Cardiac septum (tissue), 1 donor: ENCODE results near the gene ROCK1. TPM values are rescaled to one million over a fixed set of nuclear protein-coding genes. Genes with fewer than 3 reads are reported as not detected.

Experiments used
- DNase-seq: peaks from one replicate; pipeline ENCODE4 v3.0.0-alpha.2; 2020; ENCODE audit warnings: low spot score
- intact Hi-C: fragments of 100-400 bp; cut with DNase I; formaldehyde crosslinking; loops from one replicate; pipeline ENCODE4 v1.14.0; 2022
- total RNA-seq: library from RNA; stranded (reverse); fragmentation: NEBNext Ultra II Directional; extraction: Animal tissue kit (Norgen Biotek cat#: 25700); gene quantifications from one replicate; pipeline ENCODE4 v1.2.1, GENCODE V29; 2021
- donor health status: DM: no; HTN: no; CAD: no.

The ROCK1 gene
- total RNA-seq, 1 donor from 2014 or later: 49.1 TPM

DNA sequence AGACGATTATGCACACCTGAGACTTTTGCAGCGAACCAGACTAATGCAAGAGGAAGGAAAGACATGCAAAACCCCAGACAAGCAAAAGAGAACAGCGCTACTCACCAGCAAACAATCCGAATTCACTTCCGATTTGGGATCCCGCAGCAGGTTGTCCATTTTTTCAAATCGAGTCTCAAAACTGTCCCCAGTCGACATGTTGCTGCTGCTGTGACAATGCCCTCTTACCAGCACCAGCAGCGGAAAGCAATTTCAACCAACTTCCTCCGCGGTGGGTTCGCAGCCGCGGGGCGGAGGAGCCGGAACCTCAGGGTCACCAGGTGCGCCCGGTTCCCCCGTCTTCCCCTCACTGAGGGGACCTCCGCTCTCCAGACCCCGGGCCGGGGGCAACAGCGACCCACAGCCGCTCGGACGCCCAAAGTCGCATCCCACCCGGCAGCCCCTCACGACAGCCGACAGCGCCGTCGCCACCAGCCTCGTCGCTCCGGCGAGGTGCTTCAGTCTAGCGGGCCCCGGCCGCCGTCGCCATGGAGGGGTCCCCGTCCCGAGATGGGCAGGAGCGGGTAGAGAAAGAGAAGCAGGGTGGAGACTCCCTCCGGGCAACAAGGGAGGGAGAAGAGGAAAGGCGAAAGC is 784 bp downstream of the ROCK1 start:
- intact Hi-C loops: no loop called here
- peak; percentile 88 for DNase-seq

DNA sequence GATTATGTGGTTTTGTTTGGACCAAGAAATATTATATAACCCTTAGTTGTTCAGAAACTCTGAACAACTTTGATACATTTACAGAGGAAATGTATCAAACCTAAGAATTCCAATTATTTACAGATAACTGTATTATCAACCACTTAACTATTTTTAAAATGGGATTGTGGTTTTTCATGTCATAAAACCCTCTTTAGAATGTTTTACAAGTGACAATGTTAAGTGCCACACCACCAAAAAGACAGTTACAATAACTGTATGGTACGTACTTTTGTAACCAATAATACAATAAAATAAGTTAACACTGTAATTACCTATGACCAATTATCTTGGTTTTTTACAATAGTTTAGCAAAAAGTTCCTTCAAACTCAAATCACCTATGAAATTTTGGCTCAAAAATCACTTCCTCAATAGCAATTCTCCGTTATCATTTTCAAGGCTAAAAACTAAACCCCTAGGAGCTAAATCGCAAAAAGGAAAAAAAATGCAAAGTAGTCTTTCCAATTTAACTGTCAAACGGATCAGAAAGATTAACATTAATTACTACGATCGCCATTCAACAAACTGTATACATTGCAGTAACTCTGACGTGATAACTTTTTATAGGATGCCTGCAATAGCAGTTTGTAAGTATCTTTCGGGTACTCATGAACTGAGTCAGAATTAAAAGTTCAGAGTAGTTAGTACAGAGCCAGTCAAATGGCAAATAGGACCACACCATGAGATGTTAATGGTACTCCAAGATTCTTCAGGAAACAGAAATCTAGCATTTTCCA is 1.5 kb downstream of the ROCK1 start:
- DNase-seq: no peak

DNA sequence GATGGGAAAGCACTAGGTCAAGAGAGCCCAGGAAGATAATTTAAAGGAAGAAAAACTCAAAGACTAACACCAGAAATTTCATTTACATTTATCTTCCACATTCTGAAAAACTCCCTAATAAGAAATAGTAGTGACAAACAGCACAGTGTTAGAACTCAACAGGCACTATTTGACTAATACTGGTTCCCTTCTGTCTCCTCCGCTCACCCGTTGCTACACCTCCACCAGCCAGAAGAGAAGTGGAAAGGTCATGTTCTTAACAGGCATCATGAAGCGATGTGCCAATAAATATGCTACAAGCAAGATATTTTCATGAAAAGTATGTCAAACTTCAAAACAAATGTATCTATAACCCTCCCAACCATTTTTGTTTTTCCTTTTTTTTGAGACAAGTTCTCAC is 5.7 kb downstream of the ROCK1 start:
- no peak for DNase-seq
- intact Hi-C loops: loop anchor here (5.0 kb wide), 1 partner anchor 54 kb away; no protein-coding TSS in a partner anchor

More for the DNA sequence above, 1.5 kb downstream of the ROCK1 start:
- intact Hi-C loops: loop anchor here (5.0 kb wide), 1 partner anchor 58 kb away; no protein-coding TSS in a partner anchor

DNA sequence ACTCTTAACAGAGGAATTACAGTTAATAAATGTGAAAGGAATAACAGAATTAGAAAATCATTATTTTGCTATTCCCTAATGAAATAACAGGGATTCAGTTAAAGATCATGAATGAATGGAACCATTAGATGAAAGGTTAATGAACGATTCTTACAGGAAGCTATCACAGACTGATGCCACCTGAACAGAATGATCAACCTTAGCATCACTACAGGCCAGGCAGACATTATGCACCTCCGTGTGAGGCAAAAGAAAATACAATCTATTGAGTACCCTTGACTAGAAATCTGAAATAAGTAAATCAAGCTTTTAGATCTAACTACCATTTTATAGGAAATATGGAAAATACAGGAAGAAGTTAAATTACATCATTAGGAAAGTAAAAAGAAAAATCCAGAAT is 10.4 kb downstream of the ROCK1 start:
- DNase-seq: no peak
- intact Hi-C loops: no loop called here

DNA sequence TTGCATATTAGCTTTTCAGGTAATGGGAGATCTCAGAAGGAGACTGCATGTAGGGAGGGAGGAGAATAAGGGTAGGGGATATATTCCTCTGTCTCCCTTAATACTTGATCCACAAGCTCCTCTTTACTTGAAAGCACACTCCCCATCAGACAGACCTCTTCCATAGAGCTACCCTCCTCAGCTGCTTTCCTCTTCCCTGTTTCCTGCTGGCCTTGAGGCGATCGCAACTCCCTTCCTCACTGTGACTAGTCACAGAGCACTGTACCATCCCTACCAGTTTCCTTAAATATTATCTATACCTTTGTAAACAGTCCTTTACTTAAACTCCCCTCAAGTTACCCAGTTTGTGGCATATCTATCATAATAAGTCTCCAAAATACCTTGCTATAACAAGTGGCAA is 10.9 kb downstream of the ROCK1 start:
- no peak for DNase-seq
- intact Hi-C loops: no loop called here

DNA sequence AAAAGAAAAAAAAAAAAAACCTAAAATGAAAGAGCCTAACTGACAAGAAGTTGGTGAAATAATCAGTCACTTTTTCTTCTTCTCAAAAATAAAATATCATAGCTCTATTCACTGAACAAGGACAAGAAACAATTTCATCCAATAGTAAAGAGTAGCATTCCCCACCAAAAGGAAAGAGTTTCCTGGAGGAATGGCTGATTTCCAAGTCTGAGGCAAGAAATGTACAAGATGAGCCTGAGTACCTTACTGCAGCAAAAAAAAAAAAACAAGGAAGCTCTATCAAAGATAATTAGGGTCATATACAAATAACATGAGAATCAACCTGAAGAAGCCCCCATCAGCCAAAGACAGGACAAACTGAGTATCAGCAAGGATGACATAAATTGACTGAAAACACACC is 11.5 kb downstream of the ROCK1 start:
- intact Hi-C loops: no loop called here
- no peak for DNase-seq

DNA sequence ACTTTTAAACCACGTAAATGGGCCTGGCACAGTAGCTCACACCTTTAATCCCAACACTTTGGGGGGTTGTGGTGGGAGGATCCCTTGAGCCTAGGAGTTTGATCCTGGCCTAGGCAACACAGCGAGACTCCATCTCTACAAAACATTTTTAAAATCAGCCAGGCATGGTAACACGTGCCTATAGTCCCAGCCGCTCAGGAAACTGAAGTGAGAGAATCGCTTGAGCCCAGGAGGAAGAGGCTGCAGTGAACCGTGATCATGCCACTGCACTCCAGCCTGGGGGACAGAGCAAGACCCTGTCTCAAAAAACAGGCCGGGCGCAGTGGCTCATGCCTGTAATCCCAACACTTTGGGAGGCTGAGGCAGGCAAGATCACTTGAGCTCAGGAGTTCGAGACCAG is 12.2 kb downstream of the ROCK1 start:
- intact Hi-C loops: no loop called here

DNA sequence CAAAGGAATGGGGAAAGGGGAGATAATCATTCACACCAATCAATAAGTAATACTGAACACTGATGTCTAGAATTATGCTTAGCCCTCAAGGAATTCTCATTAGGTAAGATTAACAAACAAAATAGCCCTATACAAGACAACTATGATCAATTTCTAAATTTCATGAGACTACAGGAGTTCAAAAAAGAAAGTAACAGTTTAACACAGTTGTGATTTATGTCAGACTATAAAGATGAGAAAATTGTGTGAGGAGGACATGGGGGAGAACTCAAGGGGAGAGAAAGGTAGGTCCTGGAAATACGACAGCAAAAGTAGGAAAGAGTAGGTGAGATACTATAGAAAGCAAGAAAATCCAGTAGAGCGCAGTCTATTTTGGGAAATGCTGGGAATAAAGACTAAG is 14.9 kb downstream of the ROCK1 start:
- intact Hi-C loops: no loop called here
- DNase-seq: no peak

More for the DNA sequence above, 12.2 kb downstream of the ROCK1 start:
- DNase-seq: no peak

DNA sequence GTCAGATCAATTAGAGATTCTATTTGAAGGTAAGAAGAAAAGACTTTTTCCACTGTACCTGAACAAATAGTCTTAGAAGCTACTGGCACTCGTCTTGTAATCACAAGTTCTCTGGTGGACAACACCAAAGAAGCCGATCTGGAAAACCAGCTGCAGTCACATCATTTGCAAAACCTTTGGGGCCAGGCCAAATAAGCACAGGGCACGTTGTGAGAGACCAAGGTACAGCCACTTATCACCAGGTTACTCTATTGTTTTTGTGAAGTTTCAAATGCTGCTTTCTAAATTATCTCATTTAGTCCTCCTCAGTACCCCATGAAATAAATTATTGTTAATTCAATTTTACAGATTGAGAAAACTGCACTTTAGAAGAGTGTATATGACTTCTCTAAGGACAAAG is 18.5 kb downstream of the ROCK1 start:
- no peak for DNase-seq
- intact Hi-C loops: no loop called here

DNA sequence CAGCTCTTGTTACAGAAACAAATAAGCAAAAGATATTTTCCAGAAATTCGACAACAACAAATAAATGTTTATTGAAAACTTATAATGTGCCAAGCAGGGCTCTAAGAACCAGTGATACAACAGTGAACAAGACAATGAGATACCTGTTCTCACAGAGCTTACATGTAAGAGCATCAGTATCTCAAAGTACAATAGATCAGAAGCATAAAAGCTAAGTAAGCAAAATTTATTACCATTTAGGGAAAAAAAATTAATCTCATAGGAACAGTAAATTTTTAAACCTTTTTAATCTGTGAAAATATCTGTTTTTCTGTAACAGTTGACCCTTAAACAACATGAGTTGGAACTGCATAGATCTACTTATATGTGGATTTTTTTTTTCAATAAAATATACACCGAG is 20.9 kb downstream of the ROCK1 start:
- no peak for DNase-seq
- intact Hi-C loops: no loop called here

DNA sequence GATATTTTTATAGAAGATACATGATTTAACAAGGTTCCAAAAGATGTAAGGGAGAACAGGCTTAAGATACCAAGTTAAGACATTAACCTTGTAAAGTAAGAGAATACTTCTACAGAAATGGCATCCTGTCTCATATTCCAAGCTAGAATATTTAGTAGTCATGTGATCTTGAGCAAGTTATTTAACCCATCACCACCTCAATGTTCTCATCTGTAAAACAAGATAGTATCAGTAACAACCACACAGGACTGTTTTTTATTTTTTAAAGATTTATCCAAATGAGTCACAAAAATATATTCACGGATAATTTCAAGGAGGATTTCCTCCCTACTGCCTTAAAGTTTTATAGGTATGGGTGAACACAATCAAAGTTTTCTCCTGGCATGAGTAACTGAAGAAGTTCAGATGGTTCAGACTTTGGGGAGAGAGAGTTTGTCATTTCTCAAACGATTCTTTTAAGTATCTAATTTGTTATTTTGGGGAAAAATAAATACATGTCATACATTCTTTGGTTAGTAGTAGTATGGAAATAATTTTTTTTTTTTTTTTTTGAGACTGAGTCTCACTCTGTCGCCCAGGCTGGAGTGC is 25.9 kb downstream of the ROCK1 start:
- no peak for DNase-seq
- intact Hi-C loops: no loop called here

DNA sequence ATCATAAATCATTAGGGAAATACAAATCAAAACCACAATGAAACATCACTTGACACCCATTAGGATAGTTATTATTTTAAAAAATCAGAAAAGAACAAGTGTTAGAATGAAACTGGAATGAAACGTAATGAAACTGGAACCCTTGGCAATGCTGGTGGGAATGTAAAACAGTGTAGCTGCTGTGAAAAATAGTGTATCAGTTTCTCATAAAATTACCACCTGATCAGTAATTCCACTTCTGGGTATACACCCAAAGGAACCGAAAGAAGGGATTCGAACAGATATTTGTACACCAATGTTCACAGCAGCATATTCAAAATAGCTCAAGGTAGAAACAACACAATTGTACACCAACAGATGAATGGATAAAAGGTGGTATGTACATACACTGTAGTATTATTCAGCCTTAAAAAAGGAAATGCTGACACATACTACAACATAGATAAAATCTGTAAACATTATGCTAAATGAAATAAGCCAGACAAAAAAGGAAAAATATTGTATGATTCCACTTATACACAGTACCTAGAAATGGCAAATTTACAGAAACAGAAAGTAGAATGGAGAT is 27.0 kb downstream of the ROCK1 start:
- no peak for DNase-seq
- intact Hi-C loops: no loop called here

DNA sequence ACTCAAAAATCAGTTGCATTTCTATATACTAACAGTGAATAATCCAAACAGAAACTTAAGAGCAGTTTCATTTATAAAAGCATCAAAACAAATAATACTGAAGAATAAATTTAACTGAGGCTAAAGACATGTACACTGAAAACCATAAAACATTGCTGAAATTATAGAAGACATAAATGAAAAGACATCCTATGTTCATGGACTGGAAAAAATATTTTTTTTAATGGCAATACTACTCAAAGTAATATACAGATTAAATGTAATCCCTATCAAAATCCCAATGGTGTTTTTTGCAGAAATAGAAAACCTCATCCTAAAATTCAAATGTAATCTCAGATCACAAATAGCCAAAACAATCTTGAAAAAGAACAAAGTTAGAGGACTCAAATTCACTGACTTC is 28.6 kb downstream of the ROCK1 start:
- intact Hi-C loops: no loop called here
- DNase-seq: no peak

DNA sequence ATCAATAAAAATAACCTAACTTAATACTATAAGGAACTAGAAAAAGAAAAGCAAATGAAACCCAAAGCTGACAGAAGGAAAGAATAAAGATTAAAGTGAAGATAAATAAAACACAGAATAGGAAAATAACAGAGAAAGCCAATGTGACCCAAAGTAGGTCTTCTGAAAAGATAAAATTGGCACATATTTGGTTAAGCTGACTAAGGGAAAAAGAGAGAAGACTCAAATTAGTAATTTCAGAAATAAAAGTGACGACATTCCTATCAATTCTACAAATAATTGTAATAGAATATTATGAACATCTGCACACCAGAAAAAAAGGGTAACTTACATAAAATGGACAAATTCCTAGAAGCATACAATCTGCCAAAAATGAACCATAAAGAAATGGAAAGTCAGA is 30.2 kb downstream of the ROCK1 start:
- intact Hi-C loops: no loop called here
- no peak for DNase-seq

DNA sequence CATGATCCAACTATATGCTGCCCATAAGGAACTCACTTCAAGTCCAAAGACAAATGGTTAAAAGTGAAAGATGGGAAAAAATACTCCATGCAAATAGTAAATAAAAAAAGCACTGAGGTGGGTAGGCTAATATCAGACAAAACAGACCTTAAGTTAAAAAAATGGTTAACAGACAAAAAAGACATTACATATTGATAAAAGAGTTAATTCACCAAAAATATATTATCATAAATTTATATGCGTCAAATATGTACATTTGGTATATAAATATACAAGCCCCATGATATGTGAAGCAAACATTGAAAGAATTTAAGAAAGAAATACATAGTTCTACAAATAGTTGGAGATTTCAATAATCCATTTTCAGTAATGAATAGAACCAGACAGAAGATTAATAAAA is 31.0 kb downstream of the ROCK1 start:
- intact Hi-C loops: no loop called here
- no peak for DNase-seq

DNA sequence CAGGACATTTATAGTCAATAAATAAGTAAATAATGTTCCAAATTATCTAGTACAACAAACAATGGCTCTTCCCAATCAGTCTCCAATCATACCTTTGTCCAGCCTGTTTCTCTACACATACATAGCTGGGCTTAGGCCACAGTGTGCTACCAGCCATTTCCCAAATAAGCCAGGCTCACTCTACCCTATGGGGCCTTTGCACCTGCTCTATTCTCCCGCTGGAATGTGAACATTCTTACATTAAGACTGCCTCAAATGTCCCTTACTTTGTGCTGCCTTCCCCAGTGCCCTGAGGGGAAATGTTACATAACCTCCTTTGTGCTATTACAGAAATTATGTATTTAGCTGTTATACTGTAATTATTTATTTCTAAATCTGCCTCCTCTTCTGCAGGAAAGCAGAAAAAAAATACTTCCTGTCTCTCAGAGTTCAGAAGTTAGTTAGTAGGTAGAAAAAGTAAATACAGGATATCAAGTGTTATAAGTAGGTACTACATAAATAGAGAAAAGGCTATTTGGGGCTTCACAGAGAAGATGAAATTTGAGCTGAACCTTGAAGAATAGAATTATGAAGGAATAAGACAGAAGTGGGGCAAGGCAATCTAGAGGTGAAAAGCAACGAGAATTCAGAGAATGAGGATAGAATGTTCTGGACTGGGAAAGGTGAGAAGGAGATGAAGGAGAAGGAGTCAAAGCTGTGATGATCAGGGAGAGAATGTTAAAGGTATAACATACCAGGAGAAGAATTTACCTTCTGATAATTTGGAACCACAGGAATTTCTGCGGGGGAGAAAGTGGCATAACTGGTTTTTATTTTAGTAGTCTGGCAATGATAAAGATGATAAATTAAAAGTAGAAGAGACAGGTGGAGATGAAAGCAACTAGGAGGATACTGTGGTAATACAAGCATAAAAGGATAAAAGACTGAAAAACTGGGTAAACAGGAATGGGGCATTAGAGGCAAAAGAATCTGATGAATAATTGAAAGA is 37.0 kb downstream of the ROCK1 start:
- DNase-seq: no peak
- intact Hi-C loops: no loop called here

DNA sequence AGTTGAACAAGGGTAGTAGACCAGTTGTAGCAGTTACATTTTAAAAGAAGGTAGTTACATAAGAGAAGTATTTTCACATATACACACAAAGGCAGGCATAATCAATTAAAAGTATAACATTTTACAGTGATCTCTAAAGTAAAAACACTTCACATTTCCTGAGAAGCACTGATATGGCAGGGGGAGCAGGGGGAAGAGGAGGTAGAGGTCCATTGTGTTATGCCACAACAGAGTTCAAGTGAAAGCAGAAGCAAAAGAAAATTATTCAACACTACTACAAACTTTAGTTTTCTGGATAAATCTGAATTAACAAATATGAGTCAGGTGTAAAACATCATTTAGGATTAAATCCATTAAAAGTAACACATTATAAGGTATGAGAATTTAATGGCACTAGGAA is 38.4 kb downstream of the ROCK1 start:
- intact Hi-C loops: no loop called here
- DNase-seq: no peak

DNA sequence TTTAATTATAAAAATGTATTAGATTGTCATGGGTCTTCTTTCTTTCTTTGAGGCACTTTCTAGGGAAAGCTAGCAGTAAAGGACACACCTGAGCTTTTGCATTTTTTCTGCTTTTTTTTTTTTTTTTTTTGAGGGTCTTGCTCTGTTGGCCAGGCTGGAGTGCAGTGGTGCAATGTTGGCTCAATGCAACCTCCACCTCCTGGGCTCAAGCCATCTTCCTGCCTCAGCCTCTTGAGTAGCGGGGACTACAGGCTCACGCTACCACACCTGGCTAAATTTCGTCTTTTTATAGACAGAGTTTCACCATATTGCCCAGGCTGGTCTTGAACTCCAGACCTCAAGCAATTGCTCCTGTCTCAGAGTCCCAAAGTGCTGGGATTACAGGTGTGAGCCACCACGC is 40.5 kb downstream of the ROCK1 start:
- DNase-seq: no peak
- intact Hi-C loops: no loop called here

DNA sequence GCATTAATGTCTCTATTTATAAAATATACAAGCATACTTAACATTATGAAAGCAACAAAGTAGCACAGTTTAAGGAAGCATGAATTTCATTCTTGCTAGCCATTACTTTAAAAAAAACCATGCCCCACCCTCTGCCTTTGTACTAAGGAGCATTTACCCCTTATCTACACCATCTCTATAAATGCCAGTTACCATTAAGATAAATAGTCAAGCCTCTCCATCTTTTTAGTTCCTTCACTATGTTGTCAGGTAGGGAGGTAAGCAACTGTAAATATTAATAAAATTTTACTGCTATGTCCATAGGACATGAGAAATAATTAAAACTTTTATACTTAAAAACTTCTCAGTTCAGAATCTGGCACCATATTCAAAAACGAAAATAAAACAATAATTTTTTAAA is 42.1 kb downstream of the ROCK1 start:
- intact Hi-C loops: no loop called here
- no peak for DNase-seq

DNA sequence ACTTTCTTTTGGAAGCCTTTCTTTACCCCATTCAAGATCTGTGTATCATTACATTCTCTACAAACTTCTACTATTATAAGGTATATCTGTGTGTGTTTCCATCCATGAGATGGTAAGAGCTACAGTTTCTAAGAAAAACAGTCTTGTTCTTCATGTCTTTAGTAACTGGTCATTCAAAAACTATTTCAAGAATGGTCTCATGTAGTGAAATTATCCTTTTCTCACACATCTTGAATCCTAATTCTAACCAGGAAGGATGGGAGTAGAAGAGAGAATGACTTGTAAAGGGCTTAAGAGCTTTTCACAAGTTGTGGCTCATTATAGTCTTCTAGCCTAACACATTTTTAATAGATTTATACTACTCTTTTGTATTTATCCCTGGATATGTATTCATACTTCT is 47.3 kb downstream of the ROCK1 start:
- intact Hi-C loops: no loop called here
- no peak for DNase-seq
